NCI-H226 (cell line): ENCODE data around the gene CAPZA3.
"Not testable (repeated sequence)": the region's sequence is repeated elsewhere in the genome, so short reads cannot be mapped to it uniquely, and the experiment has no call there.

Experiments used
- DNase-seq: peaks from one replicate; pipeline ENCODE4 v3.0.0-alpha.2; 2015

The CAPZA3 gene, protein sequence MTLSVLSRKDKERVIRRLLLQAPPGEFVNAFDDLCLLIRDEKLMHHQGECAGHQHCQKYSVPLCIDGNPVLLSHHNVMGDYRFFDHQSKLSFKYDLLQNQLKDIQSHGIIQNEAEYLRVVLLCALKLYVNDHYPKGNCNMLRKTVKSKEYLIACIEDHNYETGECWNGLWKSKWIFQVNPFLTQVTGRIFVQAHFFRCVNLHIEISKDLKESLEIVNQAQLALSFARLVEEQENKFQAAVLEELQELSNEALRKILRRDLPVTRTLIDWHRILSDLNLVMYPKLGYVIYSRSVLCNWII

DNA sequence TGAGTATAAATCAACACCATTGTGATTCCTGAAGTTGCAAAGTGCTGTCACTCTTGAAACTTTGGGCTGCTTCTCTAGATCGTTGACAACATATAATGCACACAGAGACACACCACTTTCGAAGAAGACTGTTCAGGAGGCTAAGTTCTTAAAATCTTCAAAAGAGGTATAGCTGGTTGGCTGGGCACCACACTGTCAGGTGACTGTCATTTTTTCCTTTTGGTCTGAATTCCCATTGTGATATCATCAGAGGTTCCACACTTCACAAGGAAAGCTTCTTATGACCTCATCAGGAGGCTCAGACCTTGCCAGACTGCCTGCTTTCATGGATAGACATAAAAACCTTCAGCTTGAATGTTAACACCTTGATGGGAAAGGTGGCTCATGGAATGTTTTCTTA, at the start of gene CAPZA3, which contains the start of gene PLCZ1:
Gene CAPZA3 (plus strand): TSS at position 301 of the 400 bp plus-strand sequence. CDS start 150 bp downstream, outside the sequence.
Gene PLCZ1 (minus strand): TSS at position 194 of the 400 bp plus-strand sequence. CDS start 641 bp downstream, outside the sequence.
- DNase-seq = no peak

DNA sequence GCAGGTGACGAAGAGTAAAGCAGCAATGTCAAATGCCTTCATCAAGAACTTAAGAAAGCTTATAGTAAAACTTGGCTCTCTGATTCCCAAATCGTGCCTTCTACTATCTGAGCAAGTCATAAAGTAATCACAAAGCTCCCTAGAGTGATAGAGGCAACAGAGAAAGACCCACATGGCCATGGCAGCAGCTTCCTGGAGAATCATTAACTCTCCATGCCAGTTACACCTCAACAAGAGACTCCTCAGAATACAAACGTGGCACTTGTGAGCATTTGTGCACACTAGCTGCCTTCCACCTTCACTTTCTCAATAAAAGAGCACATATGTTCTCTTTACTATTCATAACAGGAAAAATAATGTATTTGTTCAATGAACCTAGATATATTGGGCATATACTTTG, 48.1 kb upstream of the CAPZA3 start:
- no peak for DNase-seq

DNA sequence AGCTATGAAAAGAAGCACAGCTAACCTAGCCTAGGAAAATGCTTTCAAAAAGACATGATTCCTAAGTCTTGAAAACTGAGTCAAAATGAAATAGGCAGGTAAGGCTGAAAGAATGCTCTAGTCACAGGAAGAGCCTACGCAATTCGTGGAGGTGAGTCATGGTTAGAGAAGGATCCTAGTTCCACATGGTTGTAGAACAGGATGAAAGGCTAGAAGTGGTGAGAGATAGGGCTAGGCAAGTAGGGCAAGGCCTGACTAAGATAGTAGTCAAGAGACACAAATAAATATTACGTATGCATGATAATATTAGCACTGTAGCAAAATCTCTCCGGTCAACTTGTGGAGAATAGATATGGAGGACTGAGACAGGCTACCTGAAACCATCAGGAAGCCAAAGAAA, 47.3 kb upstream of the CAPZA3 start:
- peak; percentile 100 for DNase-seq

DNA sequence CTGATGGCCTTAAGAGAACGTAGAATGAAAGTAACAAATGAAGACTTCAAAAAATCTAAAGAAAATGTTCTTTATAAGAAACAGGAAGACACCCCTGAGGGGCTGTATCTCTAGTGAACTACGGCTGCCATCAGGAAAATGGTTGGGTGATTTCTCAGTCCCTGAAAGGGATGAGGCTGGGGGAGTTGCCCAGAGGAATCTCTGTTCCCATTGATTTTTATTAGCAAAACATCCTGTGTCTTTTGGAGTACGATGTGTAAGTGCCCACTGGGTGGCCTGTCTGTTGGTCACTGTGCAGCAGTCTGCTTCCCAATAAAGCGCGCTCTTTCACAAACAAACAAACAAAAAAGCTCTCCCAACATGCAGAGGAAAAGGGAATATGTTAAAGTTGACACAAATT, 43.9 kb upstream of the CAPZA3 start:
- DNase-seq = not testable (repeated sequence)

DNA sequence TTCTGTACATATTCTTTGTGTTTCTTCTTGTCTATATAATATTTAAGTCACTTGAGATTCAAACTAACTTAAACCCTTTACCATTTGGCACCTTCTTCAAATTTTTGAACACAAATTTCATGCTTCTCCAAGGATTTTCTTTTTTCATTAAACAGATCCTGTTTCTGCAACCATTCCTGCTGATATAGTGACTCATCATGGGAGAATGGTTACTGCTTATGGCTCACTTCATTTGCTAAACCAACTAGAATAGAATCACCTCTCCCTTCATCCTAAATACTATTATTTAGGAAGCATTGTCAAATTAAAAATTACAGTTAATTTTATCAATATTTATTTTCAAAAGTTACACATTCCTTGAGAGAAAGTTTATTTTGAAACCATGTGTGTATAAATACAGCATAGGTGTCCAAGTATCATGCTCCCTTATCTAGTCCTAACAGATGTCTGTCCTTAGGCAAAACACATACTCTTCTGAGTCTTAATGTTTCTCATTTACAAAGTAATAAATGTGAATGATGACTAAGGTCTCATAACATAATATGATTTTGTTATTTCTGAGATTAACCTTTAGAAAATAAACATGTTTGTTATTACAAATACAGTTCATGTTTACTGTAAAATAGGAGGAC, 40.8 kb upstream of the CAPZA3 start:
- DNase-seq = peak; percentile 60

DNA sequence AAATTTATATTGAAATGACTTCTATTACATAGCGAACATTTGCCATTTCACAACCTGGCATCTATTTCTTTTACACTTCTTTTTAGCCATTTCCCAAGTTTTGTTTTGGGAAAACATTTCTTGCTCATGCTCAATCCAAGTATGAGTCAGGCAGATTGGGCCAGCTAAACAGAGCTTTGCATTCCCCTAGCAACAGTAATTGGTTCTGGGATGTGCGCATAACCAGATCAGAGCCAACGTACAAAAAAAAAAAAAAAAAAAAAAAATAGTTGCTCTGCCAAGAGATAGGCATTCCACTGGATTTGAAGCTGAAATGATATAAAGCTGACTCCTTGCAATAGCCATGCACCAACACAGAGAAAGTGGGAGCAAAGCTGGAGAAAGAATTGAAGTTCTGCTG, 37.6 kb upstream of the CAPZA3 start:
- peak; percentile 88 for DNase-seq

DNA sequence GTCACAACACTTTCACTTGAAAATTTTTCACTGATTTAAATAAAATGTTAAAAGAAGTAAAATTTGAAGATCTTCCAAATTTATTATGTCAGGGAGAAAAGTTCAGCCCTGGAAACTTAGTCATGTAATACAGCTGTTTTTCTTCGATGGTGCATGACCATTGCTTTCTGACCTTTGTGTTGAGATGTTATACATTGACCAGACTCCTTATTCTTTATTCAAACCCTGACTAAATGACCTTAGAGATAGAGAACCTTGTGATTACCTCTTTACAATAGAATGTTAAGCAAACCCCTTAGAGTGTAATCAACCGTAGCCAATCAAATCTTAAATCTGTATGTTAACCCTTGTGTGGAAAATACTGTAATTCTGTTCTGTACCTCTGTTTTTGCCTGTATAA, 34.6 kb upstream of the CAPZA3 start:
- no peak for DNase-seq

DNA sequence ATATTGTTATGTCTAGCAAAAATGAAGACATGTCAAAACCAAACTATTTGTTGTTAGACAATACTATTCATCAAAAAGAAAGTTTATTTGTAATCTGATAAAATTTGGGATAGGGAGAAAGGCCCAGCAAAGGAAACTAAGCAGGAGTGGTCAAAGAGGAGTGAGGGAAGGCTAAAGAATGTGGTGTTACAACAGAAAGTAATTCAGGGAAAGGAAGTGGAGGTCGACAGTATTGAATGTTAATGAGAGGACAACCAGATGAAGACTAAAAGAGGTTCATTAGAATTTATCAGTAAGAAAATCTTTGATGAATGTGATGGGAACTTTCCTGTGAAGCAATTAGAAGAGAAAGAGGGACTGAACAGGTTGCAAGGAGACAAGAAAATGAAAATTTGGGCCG, 34.0 kb upstream of the CAPZA3 start:
- DNase-seq = peak; percentile 12

DNA sequence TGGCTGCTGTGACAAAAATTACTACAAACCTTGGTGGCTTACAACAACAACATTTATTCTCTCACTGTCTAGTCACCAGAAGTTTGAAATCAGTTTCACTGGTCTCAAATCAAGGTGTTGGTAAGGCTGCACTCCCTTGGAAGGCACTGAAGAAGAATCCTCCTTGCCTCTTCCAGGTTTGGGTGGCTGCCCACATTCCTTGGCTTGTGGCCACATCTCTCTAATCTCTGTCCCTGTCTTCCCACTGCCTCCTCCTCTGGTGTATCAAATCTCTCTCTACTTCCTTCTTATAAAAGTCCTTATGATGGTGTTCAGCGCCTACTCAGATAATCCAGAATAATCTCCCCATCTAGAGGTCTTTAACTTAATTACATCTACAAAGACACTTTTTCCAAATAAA, 31.1 kb upstream of the CAPZA3 start:
- peak; percentile 77 for DNase-seq

DNA sequence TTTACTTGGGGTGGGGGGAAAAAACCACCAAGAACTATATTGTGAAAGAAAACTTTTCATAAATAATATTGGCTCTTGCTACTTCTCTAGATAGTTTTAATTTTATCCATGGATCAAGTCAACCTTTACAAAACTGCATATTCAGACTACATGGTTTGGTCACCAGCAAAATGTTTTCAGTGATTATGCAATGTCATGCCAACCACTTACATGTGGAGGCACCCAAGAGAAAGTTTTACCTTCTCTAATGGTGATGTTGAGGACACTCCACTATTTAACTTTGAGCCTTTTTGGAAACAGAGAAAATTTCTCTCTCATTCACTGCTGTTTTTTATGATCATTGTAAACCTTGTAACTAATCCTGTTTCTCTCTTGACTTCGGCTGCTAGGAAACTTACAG, 21.7 kb upstream of the CAPZA3 start:
- no peak for DNase-seq

DNA sequence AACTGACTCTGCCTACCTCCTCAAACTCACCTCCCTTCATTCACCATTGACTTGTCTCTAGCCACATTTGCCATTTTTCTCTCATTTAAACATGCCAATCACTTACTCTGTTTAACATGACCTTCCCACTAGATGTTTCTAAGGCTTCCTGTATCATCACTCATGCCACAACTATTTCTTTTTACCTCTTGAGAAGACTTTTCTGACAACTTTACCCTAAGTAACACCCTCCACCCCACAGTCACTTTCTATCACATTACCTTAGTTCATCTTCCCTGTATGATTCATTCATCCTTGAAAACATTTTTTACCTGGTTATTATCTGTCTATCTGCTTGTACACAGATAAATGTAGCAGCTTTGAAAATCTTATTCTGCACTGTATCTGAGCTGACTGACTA, 19.5 kb upstream of the CAPZA3 start:
- peak; percentile 57 for DNase-seq

DNA sequence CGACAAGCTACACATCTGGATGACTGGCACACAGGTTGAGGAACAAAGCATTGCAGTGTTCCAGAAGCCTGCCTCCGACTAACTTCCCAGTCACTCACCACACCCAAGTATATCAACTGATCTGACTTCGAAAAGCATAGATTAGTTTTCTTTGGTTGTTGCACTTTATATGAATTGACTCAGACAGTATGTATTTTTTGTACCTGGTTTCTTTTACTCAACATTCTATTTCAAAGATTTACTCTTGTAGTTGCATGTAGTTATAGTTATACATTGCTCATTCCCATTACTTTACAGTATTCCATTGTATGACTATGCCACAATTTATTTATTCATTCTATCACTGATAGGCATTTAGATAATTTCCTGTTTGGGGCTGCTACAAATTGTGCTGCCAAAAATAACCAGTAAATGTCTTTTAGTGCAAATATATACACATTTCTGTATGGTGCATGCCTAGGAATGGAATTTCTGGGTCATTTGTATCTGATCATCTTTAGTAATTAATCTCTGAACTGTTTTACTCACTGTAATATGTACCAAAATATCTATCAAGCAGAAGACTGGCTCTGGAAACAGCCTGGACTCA, 17.9 kb upstream of the CAPZA3 start:
- DNase-seq = no peak

DNA sequence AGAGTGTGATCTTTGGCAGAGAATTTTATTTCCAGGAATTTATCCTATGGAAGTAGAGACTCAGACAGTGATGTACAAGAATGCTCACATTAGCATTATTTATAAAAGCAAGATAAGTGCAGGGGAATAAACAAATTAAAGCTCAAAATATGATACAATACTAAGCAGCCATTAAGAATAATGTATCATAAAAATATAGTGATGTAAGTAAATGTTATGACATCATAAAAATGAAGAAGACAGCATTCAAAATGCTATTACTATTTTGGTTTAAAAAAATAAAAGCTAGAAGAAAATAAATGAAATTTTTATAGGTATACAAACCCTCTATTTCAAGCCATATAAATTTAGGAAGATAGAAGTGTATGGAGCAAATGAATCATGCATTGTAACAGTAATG, 17.2 kb upstream of the CAPZA3 start:
- DNase-seq = no peak

DNA sequence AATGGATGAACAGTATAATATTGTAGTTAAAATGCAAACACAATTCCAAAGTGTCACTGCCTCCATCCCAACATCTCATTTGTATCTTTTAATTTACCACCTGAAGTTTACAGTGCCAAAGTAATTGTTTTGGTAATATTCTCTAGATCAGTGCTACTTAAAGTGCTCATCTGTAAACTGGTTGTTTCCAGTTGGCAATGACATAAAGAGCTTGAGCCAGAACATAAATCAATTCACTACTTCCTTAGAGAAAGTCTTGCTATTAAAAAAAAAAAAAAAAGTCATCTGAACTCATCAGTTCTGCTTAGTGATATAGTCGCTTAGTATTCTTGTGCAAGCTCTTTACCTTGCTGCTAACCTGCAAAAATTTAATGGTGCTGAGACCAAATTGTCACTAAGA, 16.5 kb upstream of the CAPZA3 start:
- DNase-seq = no peak

DNA sequence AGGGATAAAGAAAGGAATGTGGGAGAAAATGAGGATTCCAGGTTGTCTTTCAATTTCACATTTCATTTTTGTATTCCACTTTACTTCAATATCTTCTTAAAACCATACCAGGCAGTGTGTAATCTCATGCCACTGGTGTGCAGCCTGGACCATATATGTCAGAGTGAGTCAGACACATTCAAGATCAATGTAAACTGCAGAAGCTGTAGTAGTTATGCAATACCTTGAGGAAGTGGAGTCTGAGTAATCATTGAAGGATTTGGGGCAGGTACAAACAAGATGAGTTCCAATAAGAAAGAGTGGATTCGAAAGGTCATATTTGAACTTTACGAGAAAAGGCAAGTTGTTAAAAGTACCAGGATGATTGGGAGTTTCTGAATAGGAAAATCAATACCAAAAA, 14.2 kb upstream of the CAPZA3 start:
- DNase-seq = peak; percentile 93

DNA sequence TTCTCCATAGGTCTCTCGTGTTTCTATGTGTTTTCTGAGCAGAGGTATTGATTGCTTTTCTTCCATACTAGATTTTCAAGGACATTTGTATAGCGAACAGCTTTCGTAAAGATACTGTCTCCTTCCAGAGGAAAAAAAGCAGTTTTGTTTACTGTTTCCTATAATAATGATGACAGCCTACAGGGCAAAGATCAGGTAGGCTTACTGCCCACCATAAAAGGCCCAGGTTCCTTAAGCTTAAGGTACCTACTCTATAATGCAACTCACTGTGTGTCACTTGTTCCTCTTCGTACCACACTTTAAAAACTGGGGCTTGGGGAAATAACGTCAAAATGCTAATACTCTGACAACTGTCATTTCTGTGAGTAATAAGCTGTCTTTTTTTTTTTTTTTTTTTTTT, 6.8 kb upstream of the CAPZA3 start:
- no peak for DNase-seq

DNA sequence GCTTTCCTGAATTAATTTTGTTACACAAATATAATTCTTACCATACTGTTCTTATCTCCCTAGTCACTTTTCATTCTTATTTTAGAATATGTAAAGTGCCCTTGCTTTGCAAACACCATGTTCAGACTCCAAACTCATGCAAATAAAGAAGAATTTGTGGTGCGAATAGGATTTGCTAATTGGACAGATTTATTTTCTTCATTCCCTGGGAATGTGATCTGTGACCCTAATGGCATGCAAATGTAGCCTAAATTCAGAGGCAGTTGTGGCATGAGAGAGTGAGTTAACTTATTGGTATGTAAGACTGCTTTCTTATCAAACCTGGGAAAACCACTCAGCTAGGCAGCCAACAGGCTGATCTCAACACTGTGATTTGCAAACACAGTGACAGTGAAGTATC, 10.0 kb downstream of the CAPZA3 start:
- DNase-seq = peak; percentile 94

DNA sequence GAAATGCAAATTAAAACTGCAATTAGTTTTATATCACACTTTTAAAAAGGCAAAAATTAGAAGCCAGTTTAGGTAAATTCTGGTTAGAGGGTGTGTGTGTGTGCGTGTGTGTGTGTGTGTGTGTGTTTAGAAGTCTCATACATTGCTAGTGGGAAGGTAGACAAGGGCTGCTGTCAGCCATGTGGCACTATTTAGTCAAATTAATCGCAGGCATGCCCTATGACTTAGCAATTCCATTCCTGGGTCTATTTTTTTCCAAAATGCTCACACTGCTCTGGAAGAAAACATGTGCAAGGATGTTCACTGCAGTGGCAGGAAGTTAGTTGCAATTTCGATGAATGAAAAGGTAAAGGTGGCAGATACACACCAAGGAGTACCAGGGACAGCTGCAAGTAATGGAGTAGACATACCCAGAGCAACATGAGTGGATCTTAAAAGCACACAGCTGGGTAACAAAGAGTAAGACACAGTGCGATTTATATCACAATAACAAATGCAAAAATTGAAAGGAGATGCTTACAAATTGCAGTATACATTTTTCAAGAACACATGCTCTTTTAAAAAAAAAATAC, 11.6 kb downstream of the CAPZA3 start:
- DNase-seq = no peak

DNA sequence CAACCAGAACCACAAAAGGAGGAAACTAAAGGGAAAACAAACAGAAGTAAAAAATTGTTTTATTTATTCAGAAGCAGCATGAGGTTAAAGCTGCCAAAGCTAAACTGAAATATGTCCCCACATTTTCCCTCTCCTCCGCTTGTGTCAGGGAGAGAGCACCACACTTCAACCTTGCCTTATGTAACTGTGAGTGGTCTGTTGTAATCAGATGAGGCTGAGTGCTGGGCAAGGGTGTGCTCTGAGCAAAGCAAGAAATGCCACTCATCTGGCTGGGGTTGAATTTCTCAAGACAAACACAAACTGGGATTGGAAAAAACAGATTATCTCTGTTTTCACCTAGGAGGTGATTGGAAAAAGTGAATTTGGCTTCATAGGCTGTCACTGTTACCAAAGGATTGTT, 12.2 kb downstream of the CAPZA3 start:
- DNase-seq = peak; percentile 57

DNA sequence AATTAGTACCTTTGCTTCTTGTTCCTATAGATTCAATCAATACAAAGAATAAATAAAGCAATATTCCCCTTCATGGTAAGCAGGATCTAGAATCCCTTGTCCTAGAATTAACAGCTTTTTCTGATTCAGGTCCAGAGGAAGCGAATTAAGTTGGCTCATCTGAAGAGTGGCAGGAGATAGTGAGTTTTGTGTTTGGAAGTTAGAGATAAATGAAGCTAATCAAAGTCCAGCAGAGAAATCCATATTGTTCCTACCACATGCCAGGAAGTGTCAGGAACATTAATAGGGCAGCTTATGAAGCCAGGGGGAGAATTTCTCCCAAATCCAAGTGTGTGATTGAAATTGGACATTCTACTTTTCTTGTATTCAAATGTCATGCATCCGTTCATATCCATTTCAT, 13.9 kb downstream of the CAPZA3 start:
- DNase-seq = no peak

DNA sequence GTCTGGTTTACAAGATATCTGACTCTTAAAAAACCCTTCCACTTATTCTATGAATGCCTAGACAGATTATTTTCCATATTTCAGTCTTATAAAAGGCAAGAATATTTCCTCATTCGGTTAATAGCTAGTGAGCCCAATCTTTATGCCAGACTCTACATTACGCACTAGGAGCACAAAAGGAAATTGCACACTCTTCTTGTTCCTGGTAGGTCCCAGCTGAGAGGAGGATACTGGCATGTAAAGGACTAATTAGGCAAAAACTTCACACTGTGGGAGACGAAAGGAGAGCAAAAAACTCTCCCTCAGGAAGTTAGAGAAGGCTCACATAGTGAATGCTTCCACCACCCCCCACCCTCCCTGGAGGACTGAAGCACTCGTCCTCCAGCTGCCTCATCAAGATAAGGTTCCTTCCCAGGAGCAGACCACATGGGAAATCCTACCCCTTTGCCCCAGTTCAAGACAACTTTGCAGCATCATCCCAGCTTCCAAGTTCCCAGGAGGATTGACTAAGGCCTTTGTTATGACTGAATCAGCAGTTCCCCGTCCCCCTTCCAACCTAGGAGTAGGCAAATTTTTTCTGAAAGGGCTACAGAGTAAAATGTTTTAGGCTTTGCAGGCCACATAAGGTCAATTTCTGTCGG, 14.5 kb downstream of the CAPZA3 start:
- DNase-seq = peak; percentile 94

DNA sequence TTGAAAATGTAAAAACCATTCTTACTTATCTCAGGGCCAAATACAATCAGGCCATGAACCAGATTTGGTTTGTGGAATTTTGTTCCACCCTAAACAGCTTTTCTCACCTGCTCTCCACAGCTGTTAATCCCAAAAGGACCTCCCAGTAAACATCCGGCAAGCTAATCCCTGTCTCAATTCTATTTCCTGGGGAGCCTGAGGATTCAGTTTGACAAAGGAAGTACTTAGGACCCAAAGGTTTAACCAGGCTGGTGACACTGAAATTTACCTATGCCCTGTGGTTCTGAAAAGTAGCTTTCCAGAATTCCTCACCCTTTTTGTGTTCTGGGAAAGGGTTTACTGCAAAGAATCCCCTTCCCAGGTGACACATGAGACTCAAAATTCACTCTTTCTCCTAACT, 15.0 kb downstream of the CAPZA3 start:
- DNase-seq = no peak

DNA sequence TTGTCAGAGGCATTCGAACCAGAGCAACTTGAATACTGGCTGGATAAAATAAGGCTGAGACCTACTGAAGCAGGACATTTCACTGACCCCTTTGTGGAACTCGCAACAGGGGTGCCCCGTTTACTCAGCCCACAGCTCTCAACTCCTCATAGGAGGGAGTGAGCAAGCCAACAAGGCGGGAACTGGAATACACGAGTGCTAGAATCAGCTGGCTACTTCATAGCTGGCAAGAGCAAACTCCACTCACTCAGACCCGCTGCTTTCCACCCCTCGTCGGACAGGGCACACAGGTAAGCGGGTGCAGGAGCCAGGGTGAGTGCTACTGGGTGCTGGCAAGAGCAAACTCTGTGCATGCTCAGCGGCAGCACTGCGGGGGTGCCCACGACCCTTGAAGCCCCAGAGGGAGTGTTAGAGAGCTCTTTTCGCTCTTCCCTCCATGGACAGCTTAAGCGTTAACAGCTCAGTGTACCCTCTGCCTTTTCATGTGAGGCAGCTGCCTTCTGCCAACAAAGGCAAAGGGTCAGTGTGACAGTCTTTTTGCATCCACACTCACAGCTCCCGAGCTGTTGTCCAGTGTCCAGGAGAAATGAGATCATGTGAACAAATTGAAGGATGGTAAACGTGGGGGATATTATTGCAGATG, 15.7 kb downstream of the CAPZA3 start:
- DNase-seq = no peak
